HG03175 (cell line): ENCODE measurements around the gene IGF2R.
"Not testable (repeated sequence)": the region's sequence is repeated elsewhere in the genome, so short reads cannot be mapped to it uniquely, and the experiment has no call there.

ENCODE experiments used
- ATAC-seq: cut with Tn5 transposase; IDR thresholded peaks from one replicate; pipeline ENCODE4 v1.9.1; 2021; ENCODE audit warnings: mild to moderate bottlenecking, moderate library complexity; ENCODE audit not compliant: unreplicated experiment

The IGF2R gene

GRCh38 chr6:160133441-160134336 is 164.8 kb downstream of the IGF2R start:
- no peak for ATAC-seq

GRCh38 chr6:160134337-160134751 is 165.5 kb downstream of the IGF2R start:
- ATAC-seq: not testable (repeated sequence)

GRCh38 chr6:160134779-160135547 is 166.1 kb downstream of the IGF2R start:
- no peak for ATAC-seq

- no peak for ATAC-seq
Observed at GRCh38 chr6:160135907-160136655, 167.2 kb downstream of the IGF2R start.

- no peak for ATAC-seq
Observed at GRCh38 chr6:160137130-160137988, 168.5 kb downstream of the IGF2R start.

GRCh38 chr6:160137989-160138835 is 169.3 kb downstream of the IGF2R start:
- peak; percentile 75 for ATAC-seq

GRCh38 chr6:160138839-160139419 is 170.0 kb downstream of the IGF2R start:
- no peak for ATAC-seq

- no peak for ATAC-seq
Observed at GRCh38 chr6:160139420-160139851, 170.6 kb downstream of the IGF2R start.

- ATAC-seq: not testable (repeated sequence)
Observed at GRCh38 chr6:160140493-160140892, 171.6 kb downstream of the IGF2R start.

GRCh38 chr6:160141001-160141726 is 172.3 kb downstream of the IGF2R start:
- no peak for ATAC-seq

- no peak for ATAC-seq
Observed at GRCh38 chr6:160142115-160142715, 173.3 kb downstream of the IGF2R start.

GRCh38 chr6:160146454-160147145 is 177.7 kb downstream of the IGF2R start:
- no peak for ATAC-seq

- no peak for ATAC-seq
Observed at GRCh38 chr6:160147146-160147536, 178.3 kb downstream of the IGF2R start.

- ATAC-seq: no peak
Observed at GRCh38 chr6:160154471-160154870, 185.6 kb downstream of the IGF2R start.

- ATAC-seq: no peak
Observed at GRCh38 chr6:160156842-160157241, 188.0 kb downstream of the IGF2R start.

- ATAC-seq: no peak
Observed at GRCh38 chr6:160160450-160160849, 191.6 kb downstream of the IGF2R start.
